ENCODE measurements around the gene HS6ST1.
"Not testable (repeated sequence)": the region's sequence is repeated elsewhere in the genome, so short reads cannot be mapped to it uniquely, and the experiment has no call there.

Gene HS6ST1

GRCh38 chr2:128267197-128267596 is 51.5 kb downstream of the HS6ST1 start:
- not testable (repeated sequence) for DNase-seq (ENCODE audit: low read depth)

- not testable (repeated sequence) for DNase-seq (ENCODE audit: low read depth)
These were observed 52.2 kb downstream of the HS6ST1 start for GRCh38 chr2:128266463-128266862.

- DNase-seq (ENCODE audit: low read depth) = not testable (repeated sequence)
These were observed 53.1 kb downstream of the HS6ST1 start for GRCh38 chr2:128265608-128265993.

GRCh38 chr2:128264881-128265607 is 53.6 kb downstream of the HS6ST1 start:
- no peak for DNase-seq (ENCODE audit: low read depth)

GRCh38 chr2:128263902-128264331 is 54.8 kb downstream of the HS6ST1 start:
- no peak for DNase-seq (ENCODE audit: low read depth)

- no peak for DNase-seq (ENCODE audit: low read depth)
These were observed 56.1 kb downstream of the HS6ST1 start for GRCh38 chr2:128262315-128263253.

GRCh38 chr2:128261245-128262128 is 57.2 kb downstream of the HS6ST1 start:
- no peak for DNase-seq (ENCODE audit: low read depth)

GRCh38 chr2:128260239-128261138 is 58.2 kb downstream of the HS6ST1 start:
- DNase-seq (ENCODE audit: low read depth) = no peak

- DNase-seq (ENCODE audit: low read depth) = no peak
These were observed 59.1 kb downstream of the HS6ST1 start for GRCh38 chr2:128259585-128259984.

- no peak for DNase-seq (ENCODE audit: low read depth)
These were observed 60.5 kb downstream of the HS6ST1 start for GRCh38 chr2:128258218-128258617.

- no peak for DNase-seq (ENCODE audit: low read depth)
These were observed 66.2 kb downstream of the HS6ST1 start for GRCh38 chr2:128252501-128252900.

- not testable (repeated sequence) for DNase-seq (ENCODE audit: low read depth)
These were observed 66.6 kb downstream of the HS6ST1 start for GRCh38 chr2:128252086-128252485.

- DNase-seq (ENCODE audit: low read depth) = no peak
These were observed 68.2 kb downstream of the HS6ST1 start for GRCh38 chr2:128250229-128251025.

GRCh38 chr2:128249555-128249954 is 69.1 kb downstream of the HS6ST1 start:
- DNase-seq (ENCODE audit: low read depth) = no peak

GRCh38 chr2:128245813-128246212 is 72.9 kb downstream of the HS6ST1 start:
- DNase-seq (ENCODE audit: low read depth) = no peak

- DNase-seq (ENCODE audit: low read depth) = no peak
These were observed 76.8 kb downstream of the HS6ST1 start for GRCh38 chr2:128241896-128242295.

- DNase-seq (ENCODE audit: low read depth) = no peak
These were observed 80.6 kb downstream of the HS6ST1 start for GRCh38 chr2:128237911-128238697.

- no peak for DNase-seq (ENCODE audit: low read depth)
These were observed 81.6 kb downstream of the HS6ST1 start for GRCh38 chr2:128237081-128237534.

- DNase-seq (ENCODE audit: low read depth) = no peak
These were observed 82.1 kb downstream of the HS6ST1 start for GRCh38 chr2:128236491-128237035.

Data from stimulated activated CD8-positive, alpha-beta memory T cell treated with anti-CD3 and anti-CD28 coated beads, Interleukin-4, amount 100 ng/mL, for 24 hours (primary cell).